Hepatocyte (in vitro differentiated cells): ENCODE results near the gene ZNF76.

Experiments
- EZH2 ChIP-seq: fragments of 200-600 bp; sonication (generic); IDR thresholded peaks from 2 replicates; pipeline ENCODE4 v1.6.1; 2016; ENCODE audit warnings: antibody characterized with exemption, mild to moderate bottlenecking, borderline replicate concordance
- TF ChIP-seq, protein P1 (sequence below): fragments of 200-600 bp; sonication (generic); IDR thresholded peaks from 2 replicates; pipeline ENCODE4 v1.5.1; 2016; ENCODE audit warnings: antibody characterized with exemption, mild to moderate bottlenecking; ENCODE audit not compliant: poor library complexity

DNA sequence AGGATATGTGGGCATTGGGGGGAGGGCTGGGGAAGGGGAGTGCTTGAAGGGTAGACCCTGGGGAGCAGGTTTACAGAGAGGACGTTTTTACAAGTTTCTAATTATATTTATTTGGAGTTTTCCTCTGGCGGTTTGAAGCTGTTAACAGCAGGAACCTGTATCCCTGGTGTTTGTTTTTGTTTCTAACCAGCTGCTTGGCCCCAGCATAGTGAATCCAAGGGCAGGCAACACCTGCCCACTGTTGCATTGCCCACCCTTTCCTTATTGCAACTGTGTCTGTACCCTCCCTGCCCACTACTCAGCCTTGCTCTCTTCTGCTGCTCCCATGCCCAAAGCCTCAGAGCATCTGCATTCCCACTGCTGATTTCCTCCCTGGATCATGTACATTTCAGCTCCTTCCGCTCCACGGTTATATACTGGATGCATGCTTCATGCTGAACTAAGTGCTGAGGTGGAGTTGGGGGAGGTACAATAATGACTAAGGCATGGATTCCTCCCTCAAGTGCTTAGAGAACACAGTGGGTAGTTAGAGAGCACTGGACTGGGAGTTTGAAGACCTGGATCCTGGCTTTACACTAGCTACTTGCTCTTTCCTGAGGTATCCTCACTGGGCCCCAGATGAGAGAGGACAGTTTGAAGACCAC lies 39.7 kb upstream of the ZNF76 start:
- TF ChIP-seq, protein P1, sequence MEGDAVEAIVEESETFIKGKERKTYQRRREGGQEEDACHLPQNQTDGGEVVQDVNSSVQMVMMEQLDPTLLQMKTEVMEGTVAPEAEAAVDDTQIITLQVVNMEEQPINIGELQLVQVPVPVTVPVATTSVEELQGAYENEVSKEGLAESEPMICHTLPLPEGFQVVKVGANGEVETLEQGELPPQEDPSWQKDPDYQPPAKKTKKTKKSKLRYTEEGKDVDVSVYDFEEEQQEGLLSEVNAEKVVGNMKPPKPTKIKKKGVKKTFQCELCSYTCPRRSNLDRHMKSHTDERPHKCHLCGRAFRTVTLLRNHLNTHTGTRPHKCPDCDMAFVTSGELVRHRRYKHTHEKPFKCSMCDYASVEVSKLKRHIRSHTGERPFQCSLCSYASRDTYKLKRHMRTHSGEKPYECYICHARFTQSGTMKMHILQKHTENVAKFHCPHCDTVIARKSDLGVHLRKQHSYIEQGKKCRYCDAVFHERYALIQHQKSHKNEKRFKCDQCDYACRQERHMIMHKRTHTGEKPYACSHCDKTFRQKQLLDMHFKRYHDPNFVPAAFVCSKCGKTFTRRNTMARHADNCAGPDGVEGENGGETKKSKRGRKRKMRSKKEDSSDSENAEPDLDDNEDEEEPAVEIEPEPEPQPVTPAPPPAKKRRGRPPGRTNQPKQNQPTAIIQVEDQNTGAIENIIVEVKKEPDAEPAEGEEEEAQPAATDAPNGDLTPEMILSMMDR: no peak
- no peak for TF ChIP-seq EZH2
